WI38 (cell line): ENCODE measurements around the gene MTRF1.

Experiments used
- H3K4me3 ChIP-seq: 2 replicates; pipeline ENCODE4 v1.5.1; 2011; ENCODE audit warnings: low read depth, mild to moderate bottlenecking, control low read depth, low read length
- TF ChIP-seq, protein P1 (sequence below): IDR thresholded peaks from 2 replicates; pipeline ENCODE4 v1.5.1; 2012; ENCODE audit warnings: low read depth, mild to moderate bottlenecking, control low read depth, low read length

The MTRF1 gene

DNA sequence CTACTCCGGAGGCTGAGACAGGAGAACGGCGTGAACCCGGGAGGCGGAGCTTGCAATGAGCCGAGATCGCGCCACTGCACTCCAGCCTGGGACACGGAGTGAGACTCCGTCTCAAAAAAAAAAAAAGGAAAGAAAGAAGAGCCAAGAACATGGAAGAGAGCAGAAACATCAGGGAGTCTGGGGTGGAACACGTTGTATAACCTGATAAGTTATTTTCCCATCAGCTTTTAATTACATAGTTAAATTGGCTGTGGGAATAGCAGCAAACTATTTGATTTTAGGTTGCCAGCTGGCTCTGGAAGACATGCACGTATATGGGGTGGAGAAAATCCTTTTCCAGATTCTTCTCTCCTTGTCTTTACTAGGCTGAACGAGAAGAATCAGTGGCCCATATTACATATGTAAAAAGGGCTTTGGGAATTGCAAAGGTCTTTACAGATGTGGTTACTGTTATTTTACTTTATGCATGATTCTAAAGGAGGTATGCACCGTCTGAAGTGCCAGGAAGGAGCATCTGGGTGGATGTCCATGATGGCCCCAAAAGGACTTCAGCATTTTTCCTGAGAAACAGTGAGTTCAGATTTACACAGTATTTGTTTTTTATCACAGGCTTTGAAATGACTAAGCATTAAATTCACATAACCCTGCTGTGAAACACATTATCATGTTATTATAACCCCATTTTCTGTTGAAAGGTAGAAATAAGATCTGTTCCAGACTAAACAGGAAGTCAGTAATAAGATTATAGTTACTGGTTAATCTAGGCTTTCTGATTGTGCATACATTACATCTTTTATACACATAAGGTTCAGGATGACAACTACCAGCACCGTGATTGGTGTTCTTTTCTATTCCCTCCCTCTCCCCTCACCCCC lies 43.1 kb upstream of the MTRF1 start:
- H3K4me3 ChIP-seq: no peak overlapping the region
- TF ChIP-seq, protein P1, sequence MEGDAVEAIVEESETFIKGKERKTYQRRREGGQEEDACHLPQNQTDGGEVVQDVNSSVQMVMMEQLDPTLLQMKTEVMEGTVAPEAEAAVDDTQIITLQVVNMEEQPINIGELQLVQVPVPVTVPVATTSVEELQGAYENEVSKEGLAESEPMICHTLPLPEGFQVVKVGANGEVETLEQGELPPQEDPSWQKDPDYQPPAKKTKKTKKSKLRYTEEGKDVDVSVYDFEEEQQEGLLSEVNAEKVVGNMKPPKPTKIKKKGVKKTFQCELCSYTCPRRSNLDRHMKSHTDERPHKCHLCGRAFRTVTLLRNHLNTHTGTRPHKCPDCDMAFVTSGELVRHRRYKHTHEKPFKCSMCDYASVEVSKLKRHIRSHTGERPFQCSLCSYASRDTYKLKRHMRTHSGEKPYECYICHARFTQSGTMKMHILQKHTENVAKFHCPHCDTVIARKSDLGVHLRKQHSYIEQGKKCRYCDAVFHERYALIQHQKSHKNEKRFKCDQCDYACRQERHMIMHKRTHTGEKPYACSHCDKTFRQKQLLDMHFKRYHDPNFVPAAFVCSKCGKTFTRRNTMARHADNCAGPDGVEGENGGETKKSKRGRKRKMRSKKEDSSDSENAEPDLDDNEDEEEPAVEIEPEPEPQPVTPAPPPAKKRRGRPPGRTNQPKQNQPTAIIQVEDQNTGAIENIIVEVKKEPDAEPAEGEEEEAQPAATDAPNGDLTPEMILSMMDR: no peak

DNA sequence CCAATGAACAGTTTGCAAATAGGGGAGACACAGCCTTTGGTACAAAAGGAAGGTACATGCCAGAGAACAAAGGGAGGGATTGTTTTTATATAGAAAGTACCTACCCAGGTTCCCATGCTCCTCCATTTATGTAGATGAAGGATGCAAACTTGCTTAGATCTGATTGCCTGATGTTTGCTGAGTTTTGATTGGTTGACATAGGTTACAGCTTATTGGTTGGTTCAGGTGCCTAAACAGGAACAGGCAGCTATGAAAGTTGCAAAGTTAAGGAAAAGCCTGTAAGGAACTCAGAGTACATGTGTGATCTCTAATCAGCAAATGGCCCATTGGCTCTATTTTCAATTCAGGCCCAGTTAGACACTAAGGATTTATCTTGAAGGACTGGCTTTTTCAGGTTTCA lies 41.2 kb upstream of the MTRF1 start:
- H3K4me3 ChIP-seq: no peak overlapping the region
- TF ChIP-seq, protein P1: no peak

DNA sequence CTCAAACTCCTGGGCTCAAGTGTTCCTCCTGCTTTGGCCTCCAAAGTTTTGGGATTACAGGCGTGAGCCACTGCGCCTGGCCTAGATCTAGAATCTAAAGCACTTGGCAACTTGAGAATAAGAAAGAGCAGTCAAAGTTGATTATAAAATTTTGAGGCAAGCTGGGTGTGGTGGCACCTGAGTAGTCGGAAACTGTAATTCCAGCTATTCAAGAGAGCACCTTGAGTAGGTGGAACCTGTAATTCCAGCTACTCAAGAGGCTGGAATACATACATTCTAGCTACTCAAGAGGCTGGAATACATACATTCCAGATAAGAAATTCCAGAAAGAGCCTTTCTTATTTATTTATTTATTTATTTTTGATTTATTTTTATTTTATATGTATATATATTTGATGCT lies 39.4 kb upstream of the MTRF1 start:
- no peak overlapping the region for H3K4me3 ChIP-seq
- TF ChIP-seq, protein P1: no peak

DNA sequence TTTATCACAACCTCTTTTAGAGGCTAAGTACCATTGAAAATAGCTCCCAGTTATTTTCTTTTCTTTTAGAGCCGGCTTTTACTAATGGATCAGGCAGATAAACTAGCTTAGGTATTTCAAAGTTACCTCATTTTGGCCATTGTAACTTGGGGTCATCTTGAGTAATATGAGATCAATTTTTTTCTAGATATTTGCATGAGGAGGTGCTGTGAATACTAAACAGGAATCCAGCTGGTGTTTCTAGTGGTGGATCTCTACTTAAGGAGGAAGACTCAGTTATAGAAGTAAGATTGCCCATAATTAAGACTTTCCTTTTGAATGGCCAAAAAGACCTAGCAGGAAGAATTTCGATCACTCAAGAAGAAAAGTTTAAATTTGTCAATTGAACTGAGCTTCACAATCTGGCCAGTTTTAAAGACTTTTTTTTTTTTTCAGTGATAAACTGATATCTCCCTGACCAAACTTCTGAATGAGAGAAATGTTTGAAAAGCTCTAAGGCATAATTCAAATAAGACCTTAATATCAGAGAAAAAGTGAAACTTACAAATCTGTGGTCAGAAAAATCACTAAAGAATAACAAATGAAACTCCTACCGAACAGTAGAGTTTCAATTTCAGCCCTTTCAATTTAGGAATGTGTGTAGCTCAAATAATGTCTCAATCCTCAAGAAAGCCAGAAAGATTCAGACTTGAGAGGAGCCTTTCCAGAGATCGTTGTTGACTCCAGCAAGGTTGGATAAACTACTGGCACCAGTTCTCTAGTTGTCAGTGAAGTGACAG lies 36.1 kb upstream of the MTRF1 start:
- TF ChIP-seq, protein P1: no peak
- H3K4me3 ChIP-seq: no peak overlapping the region

DNA sequence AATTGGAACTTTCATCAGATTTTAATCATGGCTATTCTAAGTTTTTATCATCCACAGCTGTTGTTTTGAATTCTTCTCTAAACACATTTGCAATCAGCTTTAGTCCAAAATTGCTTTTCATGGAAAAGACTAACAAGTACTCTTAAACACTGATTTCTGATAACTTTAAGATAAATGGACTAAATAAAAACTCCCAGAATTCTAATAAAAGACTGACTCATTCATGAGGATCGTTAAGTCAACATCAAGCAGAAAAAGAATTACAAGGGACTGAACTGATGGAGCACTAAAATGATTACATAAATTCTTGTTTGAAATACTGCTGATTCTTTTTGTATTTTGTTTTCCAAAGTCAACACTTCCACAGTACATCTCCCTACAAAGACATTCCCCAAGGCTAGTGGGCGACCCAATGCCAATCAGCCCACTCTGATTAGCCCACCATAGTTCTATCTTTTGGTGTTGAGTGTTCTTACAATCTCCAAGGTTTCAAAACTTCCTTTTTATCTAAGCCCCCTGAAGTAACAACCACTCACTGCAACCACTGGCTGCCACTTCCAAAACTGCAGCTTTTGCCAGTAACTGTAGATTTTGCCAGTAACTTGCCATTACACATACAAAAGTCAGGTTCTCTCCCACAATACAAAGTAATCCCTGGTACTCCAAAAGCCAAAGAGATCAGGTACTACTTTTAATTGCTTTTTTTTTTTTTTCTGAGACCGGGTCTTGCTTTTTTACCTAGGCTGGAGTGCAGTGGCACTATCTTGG lies 33.7 kb upstream of the MTRF1 start:
- no peak overlapping the region for H3K4me3 ChIP-seq
- TF ChIP-seq, protein P1: no peak

GRCh38 chr13:41295973-41296372 lies 32.6 kb upstream of the MTRF1 start:
- TF ChIP-seq, protein P1: no peak

More at GRCh38 chr13:41295973-41296372, 32.6 kb upstream of the MTRF1 start:
- no peak overlapping the region for H3K4me3 ChIP-seq
